AG04450 (cell line): ENCODE results near the gene TATDN2. TPM values are rescaled to one million over a fixed set of nuclear protein-coding genes. Genes with fewer than 3 reads are reported as not detected.

Experiments
- CTCF ChIA-PET: fragments of 300-600, 350-600 bp; formaldehyde crosslinking; extraction: SDS; loops from one replicate; lab custom pipeline; 2022; ENCODE audit warnings: antibody characterized with exemption, inconsistent platforms; lab: Charles Lee
- POLR2A ChIA-PET: fragments of 350-600 bp; formaldehyde crosslinking; extraction: SDS; loops from one replicate; lab custom pipeline; 2021; ENCODE audit warnings: antibody characterized with exemption, inconsistent platforms; lab: Yijun Ruan, JAX
- DNase-seq: peaks from one replicate; pipeline ENCODE4 v3.0.0-alpha.2; 2011; ENCODE audit warnings: low read depth, low spot score
- H3K27ac ChIP-seq: one replicate; pipeline ENCODE4 v1.5.1; 2012; ENCODE audit warnings: low read depth, low read length, control low read depth
- H3K27me3 ChIP-seq: one replicate; pipeline ENCODE4 v1.6.0; 2012; ENCODE audit warnings: low read length; ENCODE audit not compliant: control insufficient read depth, insufficient read depth
- H3K4me3 ChIP-seq: 2 replicates; pipeline ENCODE4 v1.5.1; 2011; ENCODE audit warnings: mild to moderate bottlenecking, low read depth, low read length, control low read depth
- H3K9me3 ChIP-seq: 2 replicates; pipeline ENCODE4 v1.5.1; 2012; ENCODE audit warnings: low read length; ENCODE audit not compliant: control insufficient read depth, insufficient read depth
- polyA plus RNA-seq: library from polyadenylated mRNA; depleted of rRNA; stranded (reverse); fragments of >200 nt; gene quantifications from 2 replicates; pipeline ENCODE4 v1.2.3, GENCODE V29; 2011
- TF ChIP-seq, protein P1 (sequence below): IDR thresholded peaks from 2 replicates; pipeline ENCODE4 v1.5.1; 2011; ENCODE audit warnings: low read depth, low read length, control low read depth, inconsistent platforms

Gene TATDN2
- polyA plus RNA-seq, 1 experiment = 17.7 TPM

DNA sequence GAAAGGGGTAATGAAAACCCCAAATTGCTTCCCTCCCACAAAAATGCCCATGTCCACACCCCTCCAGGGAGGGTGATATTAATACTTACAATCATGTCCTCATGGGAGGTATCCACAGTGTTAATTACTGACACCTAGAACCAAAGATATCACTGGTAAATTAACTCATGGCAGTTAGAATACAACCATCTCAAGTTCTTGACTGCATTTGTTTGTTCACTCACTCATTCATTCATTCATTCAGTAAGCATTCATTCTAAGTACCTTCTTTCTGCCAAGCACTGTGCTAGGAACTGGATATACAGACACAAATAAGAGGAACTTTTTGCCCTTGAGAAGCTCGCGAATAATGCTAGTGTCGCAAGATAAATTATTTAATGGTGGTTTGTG lies 69.7 kb downstream of the TATDN2 start:
- POLR2A ChIA-PET = no interaction called here
- TF ChIP-seq, protein P1, sequence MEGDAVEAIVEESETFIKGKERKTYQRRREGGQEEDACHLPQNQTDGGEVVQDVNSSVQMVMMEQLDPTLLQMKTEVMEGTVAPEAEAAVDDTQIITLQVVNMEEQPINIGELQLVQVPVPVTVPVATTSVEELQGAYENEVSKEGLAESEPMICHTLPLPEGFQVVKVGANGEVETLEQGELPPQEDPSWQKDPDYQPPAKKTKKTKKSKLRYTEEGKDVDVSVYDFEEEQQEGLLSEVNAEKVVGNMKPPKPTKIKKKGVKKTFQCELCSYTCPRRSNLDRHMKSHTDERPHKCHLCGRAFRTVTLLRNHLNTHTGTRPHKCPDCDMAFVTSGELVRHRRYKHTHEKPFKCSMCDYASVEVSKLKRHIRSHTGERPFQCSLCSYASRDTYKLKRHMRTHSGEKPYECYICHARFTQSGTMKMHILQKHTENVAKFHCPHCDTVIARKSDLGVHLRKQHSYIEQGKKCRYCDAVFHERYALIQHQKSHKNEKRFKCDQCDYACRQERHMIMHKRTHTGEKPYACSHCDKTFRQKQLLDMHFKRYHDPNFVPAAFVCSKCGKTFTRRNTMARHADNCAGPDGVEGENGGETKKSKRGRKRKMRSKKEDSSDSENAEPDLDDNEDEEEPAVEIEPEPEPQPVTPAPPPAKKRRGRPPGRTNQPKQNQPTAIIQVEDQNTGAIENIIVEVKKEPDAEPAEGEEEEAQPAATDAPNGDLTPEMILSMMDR = no peak
- DNase-seq = no peak
- CTCF ChIA-PET = no interaction called here
- Histone ChIP-seq H3K4me3 (no peak overlapping the region), H3K9me3 (peaks cover 2% of the 10 kb centered on the region; the same call in 1 of the 2 replicates), H3K27ac (no peak overlapping the region), H3K27me3 (no peaks in the 10 kb centered on the region)

DNA sequence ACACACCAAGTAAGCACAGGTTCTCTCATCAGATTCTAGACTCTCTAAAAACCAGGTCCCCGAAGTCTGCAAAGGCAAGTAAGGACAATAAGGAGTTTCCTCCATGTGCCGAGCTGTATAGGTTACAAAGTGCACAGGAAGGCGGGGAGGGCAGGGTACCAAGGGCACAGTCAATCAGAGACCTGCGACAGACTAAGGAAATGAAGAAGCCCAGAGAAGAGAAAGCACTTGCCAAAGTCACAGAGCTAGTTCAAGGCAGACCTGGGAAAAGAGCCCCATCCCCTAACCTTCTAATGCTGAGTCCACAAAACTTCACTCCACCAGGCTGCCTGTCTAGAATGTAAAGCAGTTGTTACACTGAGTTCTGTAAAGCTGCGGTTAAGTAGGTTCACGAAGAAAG lies 71.0 kb downstream of the TATDN2 start:
- CTCF ChIA-PET = no interaction called here
- no peak overlapping the region for H3K27ac ChIP-seq
- POLR2A ChIA-PET = no interaction called here
- peak overlapping the region; percentile 95 for H3K4me3 ChIP-seq
- peaks cover 2% of the 10 kb centered on the region; the same call in 1 of the 2 replicates for H3K9me3 ChIP-seq
- DNase-seq = no peak
- H3K27me3 ChIP-seq = peaks cover 2% of the 10 kb centered on the region
- TF ChIP-seq, protein P1 = no peak

DNA sequence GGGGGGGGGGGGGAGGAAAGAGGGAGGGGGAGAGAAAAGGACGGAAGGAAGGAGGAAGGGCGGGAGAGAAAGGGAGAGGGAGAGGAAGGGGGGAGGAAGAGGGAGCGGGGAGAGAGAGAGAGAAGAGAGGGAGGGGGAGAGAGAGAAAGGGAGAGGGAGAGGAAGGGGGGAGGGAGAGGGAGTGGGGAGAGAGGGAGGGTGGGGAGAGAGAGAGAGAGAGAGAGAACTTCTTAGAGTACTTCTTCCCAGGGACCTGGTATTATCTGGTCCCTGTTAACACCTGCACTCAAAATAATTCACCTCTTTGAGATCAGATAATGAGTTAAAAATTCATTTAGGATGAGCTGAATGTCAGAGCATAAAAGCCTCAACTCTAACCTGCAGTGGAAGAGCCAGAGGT lies 71.5 kb downstream of the TATDN2 start:
- ChIA-PET POLR2A (interaction anchor here (0.6 kb wide), 1 partner anchor 885 kb away, joined by 5 read pairs; no protein-coding TSS in a partner anchor), CTCF (no interaction called here)
- Histone ChIP-seq H3K9me3 (peaks cover 2% of the 10 kb centered on the region; the same call in 1 of the 2 replicates), H3K27me3 (peaks cover 6% of the 10 kb centered on the region), H3K4me3 (peak overlapping the region; percentile 95), H3K27ac (no peak overlapping the region)
- TF ChIP-seq, protein P1 = no peak
- DNase-seq = no peak

DNA sequence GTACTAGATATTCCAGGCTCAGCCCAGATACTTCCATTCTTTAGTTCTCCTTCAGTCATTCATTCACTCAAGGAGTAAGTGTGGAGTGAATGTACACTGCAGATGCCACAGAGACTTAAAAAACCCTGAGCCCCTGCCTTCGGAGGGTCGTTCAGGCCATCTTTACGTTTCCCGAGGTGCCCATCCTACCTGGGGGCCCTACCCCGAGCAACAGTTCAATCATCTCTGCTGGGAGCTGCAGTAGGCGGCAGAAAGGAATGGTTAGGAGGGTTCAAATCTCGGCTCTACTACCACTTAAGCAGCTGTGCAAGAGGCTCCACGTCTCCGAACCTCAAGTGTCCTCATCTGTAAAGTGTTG lies 72.0 kb downstream of the TATDN2 start:
- TF ChIP-seq, protein P1 = no peak
- Histone ChIP-seq H3K27me3 (peaks cover 9% of the 10 kb centered on the region), H3K27ac (peak overlapping the region; percentile 93), H3K9me3 (peaks cover 2% of the 10 kb centered on the region; the same call in 1 of the 2 replicates), H3K4me3 (peak overlapping the region; percentile 95)
- DNase-seq = no peak
- CTCF ChIA-PET = interaction anchor here (0.6 to 2.1 kb wide), 4 partner anchors 11 to 418 kb away, joined by 3 to 10 read pairs (median 6); no protein-coding TSS in a partner anchor
- POLR2A ChIA-PET = interaction anchor here (0.6 to 1.4 kb wide), 5 partner anchors 8 to 885 kb away, joined by 3 to 7 read pairs (median 5); no protein-coding TSS in a partner anchor

DNA sequence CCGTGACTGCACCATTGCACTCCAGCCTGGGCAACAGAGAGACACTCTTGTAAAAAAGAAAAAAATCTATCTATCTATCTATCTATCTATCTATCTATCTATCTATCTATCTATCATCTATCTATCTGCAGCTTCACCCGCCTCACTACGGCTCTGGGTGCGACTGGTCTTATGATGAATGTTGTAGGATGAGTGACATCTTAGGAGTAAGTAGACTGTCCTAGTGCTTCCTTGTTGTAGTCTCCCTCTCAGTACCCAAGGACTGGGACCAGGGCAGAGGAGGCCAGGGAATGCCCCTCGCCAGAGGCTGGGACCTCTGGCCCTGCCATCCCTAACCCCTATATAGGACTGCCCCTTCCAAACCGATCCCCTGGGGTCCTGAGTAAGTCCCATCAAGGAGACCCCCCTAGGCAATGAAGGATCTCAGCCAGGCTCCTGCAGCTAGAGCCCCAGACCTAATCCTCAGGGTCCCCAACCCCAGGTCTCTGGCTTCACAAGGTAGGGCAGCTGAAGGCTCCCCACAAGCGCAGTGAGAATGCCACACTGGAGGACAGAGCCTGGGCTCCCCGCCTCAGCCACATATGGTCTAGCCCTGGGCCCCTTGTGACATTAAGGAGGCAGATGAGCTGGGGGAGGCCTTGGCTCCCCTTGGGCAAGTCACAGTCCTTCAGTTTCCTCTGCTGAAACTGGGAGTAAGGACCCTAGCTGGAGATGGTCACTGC lies 73.5 kb downstream of the TATDN2 start:
- DNase-seq = no peak
- TF ChIP-seq, protein P1 = no peak
- Histone ChIP-seq H3K27me3 (peaks cover 15% of the 10 kb centered on the region), H3K27ac (no peak overlapping the region), H3K9me3 (peaks cover 2% of the 10 kb centered on the region; the same call in 1 of the 2 replicates), H3K4me3 (no peak overlapping the region)
- POLR2A ChIA-PET = interaction anchor here (0.5 to 1.4 kb wide), 4 partner anchors 10 to 621 kb away, joined by 3 to 7 read pairs (median 4); no protein-coding TSS in a partner anchor
- CTCF ChIA-PET = interaction anchor here (1.2 to 2.1 kb wide), 5 partner anchors 9 to 417 kb away, joined by 3 to 10 read pairs (median 5); no protein-coding TSS in a partner anchor
